ENCODE measurements around the gene SAP130. TPM values are rescaled to one million over a fixed set of nuclear protein-coding genes. Genes with fewer than 3 reads are reported as not detected.

Gene SAP130
- total RNA-seq, 2 donors from 2014 or later, result 27.6 to 28.5 TPM

- no peak overlapping the region for H3K27ac Mint-ChIP-seq
- ATAC-seq (replicated peaks), result no peak
- H3K27me3 Mint-ChIP-seq, result no peaks in the 10 kb centered on the region
- H3K4me1 Mint-ChIP-seq, result no peaks in the 10 kb centered on the region
- no peaks in the 10 kb centered on the region for H3K9me3 Mint-ChIP-seq
- H3K4me3 Mint-ChIP-seq, result no peak overlapping the region
- peaks cover 42% of the 10 kb centered on the region for H3K36me3 Mint-ChIP-seq (ENCODE audit: low read depth)
These were observed 74.6 kb downstream of the SAP130 start for GRCh38 chr2:127953128-127953718.

DNA sequence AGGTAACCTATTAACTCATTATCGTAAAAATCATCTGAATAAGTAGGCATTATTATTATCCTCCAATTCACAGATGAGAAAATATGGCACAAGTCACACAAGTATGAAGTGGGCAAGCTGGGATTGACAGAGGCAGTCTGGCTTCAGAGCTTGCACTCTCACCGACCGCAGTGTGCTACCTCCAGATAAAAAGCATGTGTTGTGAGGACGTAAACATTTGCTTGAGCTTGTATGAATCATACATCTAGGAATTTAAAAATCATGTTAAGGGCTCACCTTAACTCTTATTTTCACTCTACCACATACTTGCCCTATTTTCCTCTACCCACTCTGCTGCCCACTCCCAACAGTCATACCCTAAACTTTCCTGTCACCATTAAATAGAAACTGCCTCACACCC is 76.8 kb downstream of the SAP130 start:
- no peaks in the 10 kb centered on the region for H3K27me3 Mint-ChIP-seq
- no peak for ATAC-seq (replicated peaks)
- no peak overlapping the region for H3K27ac Mint-ChIP-seq
- H3K4me3 Mint-ChIP-seq, result no peak overlapping the region
- H3K4me1 Mint-ChIP-seq, result no peaks in the 10 kb centered on the region
- H3K9me3 Mint-ChIP-seq, result no peaks in the 10 kb centered on the region
- peaks cover 47% of the 10 kb centered on the region for H3K36me3 Mint-ChIP-seq (ENCODE audit: low read depth)

DNA sequence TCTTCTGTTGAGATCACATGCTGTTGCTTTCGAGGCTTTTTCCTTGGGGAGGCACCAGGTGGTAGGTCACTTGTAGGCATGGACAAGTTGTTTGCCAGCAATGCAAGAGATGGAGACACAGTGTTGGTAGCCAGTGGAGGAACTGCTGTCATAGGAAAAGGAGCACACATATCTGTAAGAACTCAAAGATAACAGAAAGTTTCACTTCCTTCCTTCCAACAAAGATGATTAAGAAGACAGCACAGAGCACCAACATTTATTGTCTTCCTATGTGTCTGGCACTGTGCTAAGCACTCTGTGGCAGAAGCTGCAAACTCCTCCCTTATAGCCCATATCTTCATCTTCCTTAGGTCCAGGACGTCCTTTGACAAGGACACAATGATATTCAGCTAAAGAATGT is 77.6 kb downstream of the SAP130 start:
- H3K4me1 Mint-ChIP-seq, result no peaks in the 10 kb centered on the region
- ATAC-seq (replicated peaks), result no peak
- no peaks in the 10 kb centered on the region for H3K27me3 Mint-ChIP-seq
- no peak overlapping the region for H3K27ac Mint-ChIP-seq
- H3K36me3 Mint-ChIP-seq (ENCODE audit: low read depth), result peaks cover 55% of the 10 kb centered on the region
- H3K4me3 Mint-ChIP-seq, result no peak overlapping the region
- no peaks in the 10 kb centered on the region for H3K9me3 Mint-ChIP-seq

GRCh38 chr2:127945281-127945680 is 82.6 kb downstream of the SAP130 start:
- Mint-ChIP-seq H3K4me3 (no peak overlapping the region), H3K27me3 (no peaks in the 10 kb centered on the region), H3K36me3 (ENCODE audit: low read depth) (peaks cover 93% of the 10 kb centered on the region), H3K9me3 (no peaks in the 10 kb centered on the region), H3K27ac (no peak overlapping the region), H3K4me1 (no peaks in the 10 kb centered on the region)
- no peak for ATAC-seq (replicated peaks)

DNA sequence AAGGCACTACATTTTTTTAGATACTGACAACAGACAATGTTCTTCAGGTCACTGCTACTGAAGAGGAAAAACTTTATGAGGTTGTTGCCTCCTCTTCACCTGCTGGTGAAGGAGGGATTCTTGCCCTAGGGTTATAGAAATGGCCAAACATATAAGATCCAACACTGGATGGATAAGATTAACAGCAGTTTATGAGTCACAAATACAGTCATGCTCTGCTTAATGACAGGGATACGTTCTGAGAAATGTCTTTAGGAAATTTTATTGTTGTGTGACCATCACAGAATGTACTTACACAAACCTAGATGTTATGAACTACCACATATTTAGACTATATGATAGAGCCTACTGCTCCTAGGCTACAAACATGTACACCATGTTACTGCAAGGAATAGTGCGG is 84.7 kb downstream of the SAP130 start:
- no peaks in the 10 kb centered on the region for H3K27me3 Mint-ChIP-seq
- H3K4me3 Mint-ChIP-seq, result no peak overlapping the region
- H3K9me3 Mint-ChIP-seq, result no peaks in the 10 kb centered on the region
- H3K36me3 Mint-ChIP-seq (ENCODE audit: low read depth), result peaks cover 72% of the 10 kb centered on the region
- no peak for ATAC-seq (replicated peaks)
- H3K4me1 Mint-ChIP-seq, result no peaks in the 10 kb centered on the region
- no peak overlapping the region for H3K27ac Mint-ChIP-seq

- H3K9me3 Mint-ChIP-seq, result no peaks in the 10 kb centered on the region
- no peak overlapping the region for H3K4me3 Mint-ChIP-seq
- H3K27me3 Mint-ChIP-seq, result no peaks in the 10 kb centered on the region
- no peak for ATAC-seq (replicated peaks)
- H3K27ac Mint-ChIP-seq, result no peak overlapping the region
- H3K36me3 Mint-ChIP-seq (ENCODE audit: low read depth), result peaks cover 60% of the 10 kb centered on the region
- H3K4me1 Mint-ChIP-seq, result no peaks in the 10 kb centered on the region
These were observed 85.9 kb downstream of the SAP130 start for GRCh38 chr2:127942002-127942401.

- Mint-ChIP-seq H3K4me1 (no peaks in the 10 kb centered on the region), H3K27me3 (no peaks in the 10 kb centered on the region), H3K4me3 (no peak overlapping the region), H3K27ac (no peak overlapping the region), H3K9me3 (no peaks in the 10 kb centered on the region), H3K36me3 (ENCODE audit: low read depth) (peaks cover 55% of the 10 kb centered on the region)
- no peak for ATAC-seq (replicated peaks)
These were observed 86.4 kb downstream of the SAP130 start for GRCh38 chr2:127941461-127941860.

- Mint-ChIP-seq H3K27ac (no peak overlapping the region), H3K36me3 (ENCODE audit: low read depth) (peaks cover 46% of the 10 kb centered on the region), H3K4me3 (no peak overlapping the region), H3K9me3 (no peaks in the 10 kb centered on the region), H3K27me3 (no peaks in the 10 kb centered on the region), H3K4me1 (no peaks in the 10 kb centered on the region)
- no peak for ATAC-seq (replicated peaks)
These were observed 87.2 kb downstream of the SAP130 start for GRCh38 chr2:127940641-127941040.

DNA sequence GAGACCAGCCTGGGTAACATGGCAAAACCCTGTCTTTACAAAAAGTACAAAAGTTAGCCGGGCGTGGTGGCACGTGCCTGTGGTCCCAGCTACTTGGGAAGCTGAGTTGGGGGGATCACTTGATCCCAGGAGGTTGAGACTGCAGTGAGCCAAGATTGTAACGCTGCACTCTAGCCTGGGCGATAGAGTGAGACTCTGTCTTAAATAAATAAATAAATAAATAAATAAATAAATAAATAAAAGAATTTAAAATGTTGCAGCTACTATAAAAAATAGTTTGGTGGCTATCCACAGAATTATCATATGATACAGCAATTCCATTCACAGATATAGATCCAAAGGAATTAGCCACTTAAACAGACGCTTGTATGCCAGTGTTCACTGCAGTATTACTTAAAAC is 92.5 kb downstream of the SAP130 start:
- no peaks in the 10 kb centered on the region for H3K27me3 Mint-ChIP-seq
- no peak overlapping the region for H3K4me3 Mint-ChIP-seq
- ATAC-seq (replicated peaks), result no peak
- H3K27ac Mint-ChIP-seq, result no peak overlapping the region
- H3K4me1 Mint-ChIP-seq, result peaks cover under 1% of the 10 kb centered on the region
- H3K36me3 Mint-ChIP-seq (ENCODE audit: low read depth), result no peaks in the 10 kb centered on the region
- no peaks in the 10 kb centered on the region for H3K9me3 Mint-ChIP-seq

DNA sequence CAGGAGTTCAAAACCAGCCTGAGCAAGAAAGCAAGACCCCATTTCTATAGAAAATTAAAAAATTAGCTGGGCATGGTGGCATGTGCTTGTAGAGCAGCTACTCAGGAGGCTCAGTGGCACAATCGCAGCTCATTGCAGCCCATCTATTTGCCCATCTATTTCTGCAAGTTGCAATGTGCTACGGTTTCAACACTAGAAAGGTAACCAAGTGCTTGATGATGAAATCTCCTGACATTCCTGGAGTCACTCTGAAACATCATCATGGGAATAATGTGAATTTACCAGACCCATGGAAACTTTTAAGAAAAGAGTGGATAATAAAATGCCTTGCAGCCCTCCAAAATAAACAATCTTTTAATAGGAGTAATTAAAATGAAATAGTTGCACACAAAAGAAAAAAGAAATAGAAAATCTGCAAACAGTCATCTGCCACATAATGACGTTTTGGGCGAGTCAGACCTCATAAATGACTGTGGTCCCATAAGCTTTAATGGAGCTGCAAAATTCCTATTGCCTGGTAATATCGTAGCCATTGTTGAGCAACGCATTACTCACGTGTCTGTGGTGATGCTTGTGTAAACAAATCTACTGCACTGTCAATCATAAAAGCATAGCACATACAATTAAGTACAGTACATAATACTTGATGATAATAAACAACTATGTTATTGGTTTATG is 95.5 kb downstream of the SAP130 start:
- Mint-ChIP-seq H3K4me1 (peaks cover 5% of the 10 kb centered on the region), H3K27ac (no peak overlapping the region), H3K9me3 (no peaks in the 10 kb centered on the region), H3K4me3 (no peak overlapping the region), H3K36me3 (ENCODE audit: low read depth) (no peaks in the 10 kb centered on the region), H3K27me3 (no peaks in the 10 kb centered on the region)
- no peak for ATAC-seq (replicated peaks)

DNA sequence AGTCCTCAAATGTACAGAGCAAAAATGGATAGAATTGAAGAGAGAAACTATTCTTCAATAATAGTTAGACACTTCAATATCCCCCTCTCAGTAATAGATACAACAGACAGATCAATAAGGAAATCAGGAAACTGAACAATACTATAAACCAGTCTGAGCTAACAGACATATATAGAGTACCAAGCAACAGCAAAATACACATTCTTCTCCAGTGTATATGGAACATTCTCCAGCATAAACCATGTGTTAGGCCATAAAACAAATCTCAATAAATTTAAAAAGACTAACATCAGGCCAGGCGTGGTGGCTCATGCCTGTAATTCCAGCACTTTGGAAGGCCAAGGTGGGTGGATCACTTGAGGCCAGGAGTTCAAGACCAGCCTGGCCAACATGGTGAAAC is 98.4 kb downstream of the SAP130 start:
- H3K4me3 Mint-ChIP-seq, result no peak overlapping the region
- no peaks in the 10 kb centered on the region for H3K36me3 Mint-ChIP-seq (ENCODE audit: low read depth)
- ATAC-seq (replicated peaks), result no peak
- H3K27me3 Mint-ChIP-seq, result no peaks in the 10 kb centered on the region
- peaks cover 5% of the 10 kb centered on the region for H3K4me1 Mint-ChIP-seq
- H3K9me3 Mint-ChIP-seq, result no peaks in the 10 kb centered on the region
- H3K27ac Mint-ChIP-seq, result no peak overlapping the region

DNA sequence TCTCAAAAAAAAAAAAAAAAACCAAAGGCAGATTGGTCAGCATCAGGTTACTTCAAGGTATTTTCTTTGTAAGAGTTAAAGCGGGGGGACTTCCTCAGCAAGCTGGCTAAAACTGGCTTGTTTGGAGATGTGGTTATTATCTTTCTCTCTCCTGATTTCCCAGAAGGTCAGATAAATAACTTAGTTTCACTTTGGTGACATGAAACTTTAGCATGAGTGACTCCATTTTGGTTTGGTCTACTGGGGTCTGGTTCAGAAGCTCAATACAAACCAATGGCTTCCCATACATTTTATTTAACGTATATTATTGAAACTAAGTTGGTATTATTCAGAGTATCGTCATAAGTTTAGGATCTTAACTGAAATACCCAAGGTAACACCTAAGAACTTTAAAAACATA is 100.5 kb downstream of the SAP130 start:
- peaks cover 5% of the 10 kb centered on the region for H3K4me1 Mint-ChIP-seq

GRCh38 chr2:127917916-127918315 is 109.9 kb downstream of the SAP130 start:
- H3K27ac Mint-ChIP-seq, result no peak overlapping the region
- H3K4me3 Mint-ChIP-seq, result no peak overlapping the region
- H3K27me3 Mint-ChIP-seq, result peaks cover 3% of the 10 kb centered on the region
- ATAC-seq (replicated peaks), result no peak
- H3K36me3 Mint-ChIP-seq (ENCODE audit: low read depth), result no peaks in the 10 kb centered on the region
- no peaks in the 10 kb centered on the region for H3K4me1 Mint-ChIP-seq
- no peaks in the 10 kb centered on the region for H3K9me3 Mint-ChIP-seq

More for the DNA sequence above, 100.5 kb downstream of the SAP130 start:
- ATAC-seq (replicated peaks), result no peak
- Mint-ChIP-seq H3K27me3 (no peaks in the 10 kb centered on the region), H3K9me3 (no peaks in the 10 kb centered on the region), H3K4me3 (no peak overlapping the region), H3K36me3 (ENCODE audit: low read depth) (no peaks in the 10 kb centered on the region), H3K27ac (no peak overlapping the region)

DNA sequence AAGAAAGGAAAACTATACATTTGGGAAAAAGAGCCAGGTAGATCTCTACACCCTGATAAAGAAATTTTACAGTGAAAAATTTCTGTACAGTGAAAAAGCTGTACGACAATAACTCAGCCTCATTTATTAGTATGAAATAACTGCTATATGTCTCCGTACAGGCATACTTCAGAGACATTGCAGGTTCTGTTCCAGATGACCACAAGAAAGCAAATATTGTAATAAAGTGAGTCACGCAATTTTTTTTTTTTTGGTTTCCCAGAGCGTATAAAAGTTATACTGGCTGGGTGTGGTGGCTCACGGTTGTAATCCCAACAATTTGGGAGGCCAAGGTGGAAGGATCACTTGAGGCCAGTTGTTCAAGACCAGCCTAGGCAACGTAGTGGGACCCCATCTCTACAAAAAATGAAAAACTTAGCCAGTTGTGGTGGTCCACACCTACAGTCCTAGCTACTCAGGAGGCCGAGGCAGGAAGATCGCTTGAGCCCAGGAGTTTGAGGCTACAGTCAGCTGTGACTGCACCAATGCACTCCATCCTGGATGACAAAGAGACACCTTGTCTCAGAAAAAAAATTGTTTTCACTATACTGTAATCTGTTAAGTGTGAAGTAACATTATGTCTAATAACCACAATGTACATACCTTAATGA is 113.9 kb downstream of the SAP130 start:
- no peak overlapping the region for H3K4me3 Mint-ChIP-seq
- H3K36me3 Mint-ChIP-seq (ENCODE audit: low read depth), result no peaks in the 10 kb centered on the region
- no peak for ATAC-seq (replicated peaks)
- H3K27ac Mint-ChIP-seq, result no peak overlapping the region
- H3K27me3 Mint-ChIP-seq, result no peaks in the 10 kb centered on the region
- H3K9me3 Mint-ChIP-seq, result no peaks in the 10 kb centered on the region
- no peaks in the 10 kb centered on the region for H3K4me1 Mint-ChIP-seq

GRCh38 chr2:127911737-127912136 is 116.1 kb downstream of the SAP130 start:
- H3K9me3 Mint-ChIP-seq, result no peaks in the 10 kb centered on the region
- H3K36me3 Mint-ChIP-seq (ENCODE audit: low read depth), result no peaks in the 10 kb centered on the region
- no peak for ATAC-seq (replicated peaks)
- peaks cover 7% of the 10 kb centered on the region for H3K27me3 Mint-ChIP-seq
- no peak overlapping the region for H3K27ac Mint-ChIP-seq
- H3K4me1 Mint-ChIP-seq, result no peaks in the 10 kb centered on the region
- H3K4me3 Mint-ChIP-seq, result no peak overlapping the region

Data from activated T-helper 17 cell treated with anti-CD3 and anti-CD28 coated beads, Interleukin-2, amount 50 U/mL, for 72 hours (primary cell).